ENCODE measurements around the gene EI24.

EI24 gene

GRCh38 chr11:125553357-125553756, 15.9 kb upstream of the EI24 start:
- ATAC-seq, result no peak
- TF ChIP-seq TOX (CRISPR knock-in tag; IDR thresholded peaks at IDR 0.05; ENCODE audit: borderline replicate concordance), result no peak
- no peak for TF ChIP-seq ZFP3 (CRISPR knock-in tag; IDR thresholded peaks at IDR 0.05)
- TF ChIP-seq POU6F1 (CRISPR knock-in tag; IDR thresholded peaks at IDR 0.05; ENCODE audit: borderline replicate concordance, low read depth), result no peak
- no peak for TF ChIP-seq ZNF565 (CRISPR knock-in tag; conservative IDR thresholded peaks at IDR 0.05; ENCODE audit: low read depth)
- TF ChIP-seq PPARA (CRISPR knock-in tag; IDR thresholded peaks at IDR 0.05; ENCODE audit: borderline replicate concordance), result no peak
- no peak for TF ChIP-seq ZNF8 (CRISPR knock-in tag; IDR thresholded peaks at IDR 0.05)
- TF ChIP-seq TCF4 (CRISPR knock-in tag; IDR thresholded peaks at IDR 0.05; ENCODE audit: borderline replicate concordance), result no peak
- no peak for TF ChIP-seq ZNF70 (CRISPR knock-in tag; IDR thresholded peaks at IDR 0.05)
- no peak for TF ChIP-seq CSRNP3 (CRISPR knock-in tag; IDR thresholded peaks at IDR 0.05)
- no peak for TF ChIP-seq BACH2 (CRISPR knock-in tag; IDR thresholded peaks at IDR 0.05; ENCODE audit: borderline replicate concordance)
- no peak for TF ChIP-seq OSR1 (CRISPR knock-in tag; IDR thresholded peaks at IDR 0.05)
- no peak for TF ChIP-seq ZFP30 (CRISPR knock-in tag; IDR thresholded peaks at IDR 0.05)
- TF ChIP-seq ISL1 (CRISPR knock-in tag; IDR thresholded peaks at IDR 0.05), result no peak
- no peak for TF ChIP-seq CSDC2 (CRISPR knock-in tag; IDR thresholded peaks at IDR 0.05)
- TF ChIP-seq TSHZ2 (CRISPR knock-in tag; IDR thresholded peaks at IDR 0.05), result no peak
- no peak for TF ChIP-seq PATZ1 (CRISPR knock-in tag; IDR thresholded peaks at IDR 0.05; ENCODE audit: borderline replicate concordance)
- no peak for TF ChIP-seq SNAI2 (CRISPR knock-in tag; IDR thresholded peaks at IDR 0.05)

GRCh38 chr11:125554038-125554437, 15.2 kb upstream of the EI24 start:
- no peak for ATAC-seq
- TF ChIP-seq PPARA (CRISPR knock-in tag; IDR thresholded peaks at IDR 0.05; ENCODE audit: borderline replicate concordance), result no peak
- no peak for TF ChIP-seq CSDC2 (CRISPR knock-in tag; IDR thresholded peaks at IDR 0.05)
- TF ChIP-seq RARB (CRISPR knock-in tag; IDR thresholded peaks at IDR 0.05), result no peak
- TF ChIP-seq ZFP30 (CRISPR knock-in tag; IDR thresholded peaks at IDR 0.05), result no peak
- no peak for TF ChIP-seq ZFP3 (CRISPR knock-in tag; IDR thresholded peaks at IDR 0.05)
- no peak for TF ChIP-seq TSHZ2 (CRISPR knock-in tag; IDR thresholded peaks at IDR 0.05)
- TF ChIP-seq ARNTL (CRISPR knock-in tag; IDR thresholded peaks at IDR 0.05; ENCODE audit: borderline replicate concordance, low read depth), result no peak
- TF ChIP-seq ISL1 (CRISPR knock-in tag; IDR thresholded peaks at IDR 0.05), result no peak
- no peak for TF ChIP-seq SNAI2 (CRISPR knock-in tag; IDR thresholded peaks at IDR 0.05)
- TF ChIP-seq GLIS3 (CRISPR knock-in tag; IDR thresholded peaks at IDR 0.05), result no peak
- no peak for TF ChIP-seq ZNF565 (CRISPR knock-in tag; conservative IDR thresholded peaks at IDR 0.05; ENCODE audit: low read depth)
- no peak for TF ChIP-seq ZNF70 (CRISPR knock-in tag; IDR thresholded peaks at IDR 0.05)
- no peak for TF ChIP-seq TCF4 (CRISPR knock-in tag; IDR thresholded peaks at IDR 0.05; ENCODE audit: borderline replicate concordance)
- no peak for TF ChIP-seq OSR1 (CRISPR knock-in tag; IDR thresholded peaks at IDR 0.05)
- TF ChIP-seq PATZ1 (CRISPR knock-in tag; IDR thresholded peaks at IDR 0.05; ENCODE audit: borderline replicate concordance), result no peak
- TF ChIP-seq TOX (CRISPR knock-in tag; IDR thresholded peaks at IDR 0.05; ENCODE audit: borderline replicate concordance), result no peak

Data from SK-N-SH treated with all-trans-retinoic acid at 6 μM for 48 hours (cell line).